HG02678 (cell line): Measurements from ENCODE around the gene POLR2E.

Experiments
- ATAC-seq: cut with Tn5 transposase; IDR thresholded peaks from one replicate; pipeline ENCODE4 v1.9.1; 2021; ENCODE audit warnings: mild to moderate bottlenecking, moderate library complexity; ENCODE audit not compliant: unreplicated experiment

The POLR2E gene

DNA sequence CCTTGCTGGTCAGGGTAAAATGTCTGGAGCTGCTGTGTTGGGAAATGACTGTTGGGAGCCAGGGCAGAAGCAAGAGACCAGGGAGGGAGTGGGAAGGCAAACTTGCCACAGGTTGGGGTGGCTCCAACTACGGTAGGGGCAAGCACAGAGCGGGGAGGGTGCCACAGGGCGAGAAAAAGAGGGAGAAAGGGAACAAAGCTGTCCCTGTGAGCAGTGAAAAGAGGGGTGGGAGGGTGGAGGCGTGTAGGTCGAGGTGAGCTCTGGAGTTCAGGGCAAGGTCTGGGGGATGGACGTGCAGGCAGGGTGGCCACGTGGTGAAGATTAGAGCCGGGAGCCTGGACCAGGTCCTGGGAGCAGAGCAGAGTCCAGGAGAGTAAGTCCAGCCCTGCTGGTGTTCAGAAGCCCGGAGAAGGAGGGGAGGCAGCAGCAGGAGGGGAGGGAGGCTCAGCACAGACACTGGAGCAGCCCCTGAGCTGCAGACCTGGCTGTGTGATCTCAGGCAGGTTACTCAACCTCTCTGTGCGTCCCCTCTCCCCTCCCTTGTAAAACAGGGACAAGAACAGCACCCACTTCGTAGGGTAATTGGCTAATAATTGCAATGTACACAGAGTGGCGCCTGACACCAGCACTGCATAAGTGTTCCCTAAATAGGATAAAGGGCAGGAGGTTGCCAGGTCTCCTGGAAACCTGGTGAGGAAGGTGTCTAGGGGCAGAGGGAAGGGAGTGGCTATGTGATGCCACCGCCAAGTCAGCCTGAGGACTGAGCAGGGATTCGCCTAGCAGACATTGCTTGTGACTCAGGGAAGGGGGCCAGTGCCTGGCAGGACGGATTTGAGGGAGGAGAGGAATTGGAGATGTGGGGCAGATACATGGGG is 3.2 kb upstream of the POLR2E start:
- no peak for ATAC-seq

DNA sequence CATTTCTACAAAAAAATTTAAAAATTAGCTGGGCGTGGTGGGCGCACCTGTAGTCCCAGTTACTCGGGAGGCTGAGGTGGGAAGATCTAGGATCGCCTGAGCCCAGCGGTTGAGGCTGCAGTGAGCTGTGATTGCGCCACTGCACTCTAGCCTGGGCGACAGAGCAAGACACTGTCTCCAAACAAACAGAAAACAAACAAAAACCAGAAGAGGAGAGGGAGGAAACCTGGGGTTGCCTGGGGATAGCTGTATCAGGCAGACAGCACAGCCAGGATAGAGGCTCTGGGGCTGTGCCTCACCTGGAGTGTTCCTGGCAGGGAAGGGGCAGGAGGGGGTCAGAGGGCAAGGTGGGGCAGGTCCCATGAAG is 2.6 kb upstream of the POLR2E start:
- no peak for ATAC-seq

DNA sequence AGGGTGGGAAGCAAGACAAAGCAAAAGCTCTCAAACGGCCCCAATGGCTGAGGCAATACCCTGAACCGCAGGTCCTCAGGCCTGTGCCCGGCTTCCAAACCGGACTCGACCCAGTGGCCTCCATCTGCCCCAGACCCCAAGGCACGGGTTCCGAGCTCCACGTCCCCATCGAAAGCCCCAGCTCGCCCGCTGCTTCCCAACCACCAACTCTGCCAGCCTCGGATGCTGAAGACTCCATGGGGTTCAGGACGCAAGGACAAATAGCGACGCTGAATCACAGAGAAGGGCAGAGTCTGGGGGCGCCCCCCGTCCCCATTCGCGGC is 559 bp downstream of the POLR2E start:
- no peak for ATAC-seq

DNA sequence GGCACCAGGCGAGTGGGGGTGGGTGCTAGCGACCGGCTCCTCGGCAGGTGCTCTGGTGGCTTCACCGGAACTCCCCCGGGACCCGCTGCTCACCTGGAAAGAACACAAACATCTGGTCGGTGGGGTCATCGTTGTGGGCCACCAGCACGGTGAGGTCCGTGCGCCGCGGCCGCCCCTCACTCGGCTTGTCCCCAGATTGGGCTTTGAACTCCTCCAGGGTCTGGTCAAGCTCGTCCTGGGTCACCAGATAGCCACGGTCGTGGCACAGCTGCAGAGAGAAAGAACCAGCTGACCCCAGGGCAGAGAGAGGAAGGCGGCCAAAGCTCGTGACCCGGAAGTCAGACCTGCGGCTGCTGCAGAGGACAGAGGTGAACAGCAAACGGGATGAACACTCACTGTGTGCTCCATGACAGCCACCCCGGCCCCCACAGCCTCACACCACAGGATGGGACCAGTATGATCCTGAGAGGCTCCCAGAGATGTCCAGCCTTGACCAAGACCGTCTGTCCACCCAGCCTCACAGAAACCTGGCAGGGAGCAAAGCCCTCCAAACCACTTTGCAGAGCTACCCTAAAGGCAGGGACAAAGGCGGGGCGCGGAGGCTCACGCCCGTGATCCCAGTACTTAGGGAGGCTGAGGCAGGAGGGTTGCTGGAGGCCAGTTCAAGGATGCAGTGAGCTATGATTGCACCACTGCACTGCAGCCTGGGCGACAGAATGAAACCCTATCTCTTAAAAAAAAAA is 1.2 kb downstream of the POLR2E start:
- ATAC-seq: no peak

DNA sequence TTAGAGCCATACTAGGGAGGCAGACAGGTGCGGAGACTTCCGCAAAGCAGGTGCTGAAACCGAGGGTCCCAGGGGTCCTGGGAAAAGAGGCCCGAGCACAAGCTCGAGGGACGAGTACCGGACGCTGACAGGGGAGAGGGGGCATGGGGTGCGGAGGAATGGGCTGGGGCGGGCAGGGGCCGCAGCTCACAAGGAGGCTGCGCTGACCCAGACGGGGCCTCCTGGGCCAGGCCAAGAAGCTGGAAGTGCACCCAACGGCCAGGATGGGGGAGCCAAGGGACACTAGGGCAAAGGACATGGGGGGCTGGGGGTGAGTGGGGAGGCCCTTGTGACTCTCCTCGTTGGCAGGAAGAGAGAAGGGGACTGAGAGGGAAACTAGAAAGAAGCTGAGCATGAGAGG is 1.8 kb downstream of the POLR2E start:
- no peak for ATAC-seq

DNA sequence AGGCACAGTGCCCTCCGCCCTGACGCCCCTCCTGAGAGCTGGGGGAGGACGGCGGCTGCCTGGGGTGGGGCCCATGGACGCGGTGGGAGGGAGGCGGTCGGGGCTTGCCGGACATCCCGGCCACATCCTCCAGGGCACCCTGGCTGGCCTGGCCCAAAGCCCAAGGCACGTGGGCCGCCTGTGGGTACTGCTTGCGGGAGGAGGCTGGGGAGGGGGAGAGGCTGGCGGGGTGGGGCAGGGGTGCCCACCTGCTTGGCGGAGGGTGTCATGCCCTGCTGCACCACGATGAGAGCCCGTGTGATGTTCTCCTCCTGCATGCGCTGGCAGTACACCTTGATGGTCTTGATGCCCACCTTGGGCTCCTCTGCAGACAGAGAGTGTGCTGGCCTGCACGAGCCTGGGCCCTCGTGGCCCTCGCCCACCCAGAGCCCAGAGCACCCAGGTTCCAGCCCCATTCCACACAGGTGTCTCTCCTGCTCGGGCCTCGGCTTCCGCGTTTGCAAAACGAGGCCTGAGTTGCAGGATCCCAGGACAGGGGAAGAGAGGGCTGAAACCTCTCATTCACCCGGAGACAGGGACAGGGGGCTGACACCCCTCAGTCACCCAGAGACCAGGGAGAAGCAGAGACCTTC is 3.5 kb downstream of the POLR2E start:
- no peak for ATAC-seq

DNA sequence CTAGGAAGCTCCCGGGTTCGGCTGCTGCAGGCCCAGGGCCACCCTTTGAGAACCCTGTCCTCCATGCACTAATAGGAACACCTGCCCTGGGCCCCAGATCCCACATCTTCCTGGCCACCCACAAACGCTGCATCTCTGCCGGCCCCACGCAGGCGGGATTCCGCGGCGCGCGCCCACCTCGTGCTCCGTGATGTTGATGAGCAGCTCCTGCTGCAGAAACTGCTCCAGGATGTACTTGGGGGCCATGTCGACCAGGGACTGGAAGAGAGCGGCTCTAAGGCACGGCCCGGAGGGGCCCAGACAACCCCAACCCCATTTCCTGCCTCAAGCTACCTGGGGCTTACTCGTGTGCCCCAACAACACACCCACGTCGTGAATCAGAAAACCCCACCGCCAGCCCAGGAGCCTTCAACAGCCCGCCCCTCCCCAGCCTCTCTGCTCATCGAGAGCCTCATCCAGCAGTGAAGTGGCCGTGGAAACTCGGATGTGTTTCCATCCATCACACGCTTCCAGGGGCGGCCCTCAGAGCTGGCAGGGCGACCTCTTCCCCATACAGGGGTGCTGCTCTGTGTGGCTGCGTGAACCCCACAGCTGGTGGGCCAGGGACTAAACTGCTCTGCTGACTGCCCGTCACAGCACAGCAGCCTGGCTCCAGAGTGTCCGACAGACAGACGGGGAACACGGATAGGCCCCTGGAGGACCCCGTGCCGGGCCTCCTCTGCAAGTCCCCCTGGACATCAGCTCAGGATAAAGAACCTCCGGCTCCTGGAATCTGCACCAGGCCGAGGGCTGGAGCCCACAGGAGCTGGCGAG is 4.2 kb downstream of the POLR2E start:
- ATAC-seq: no peak

DNA sequence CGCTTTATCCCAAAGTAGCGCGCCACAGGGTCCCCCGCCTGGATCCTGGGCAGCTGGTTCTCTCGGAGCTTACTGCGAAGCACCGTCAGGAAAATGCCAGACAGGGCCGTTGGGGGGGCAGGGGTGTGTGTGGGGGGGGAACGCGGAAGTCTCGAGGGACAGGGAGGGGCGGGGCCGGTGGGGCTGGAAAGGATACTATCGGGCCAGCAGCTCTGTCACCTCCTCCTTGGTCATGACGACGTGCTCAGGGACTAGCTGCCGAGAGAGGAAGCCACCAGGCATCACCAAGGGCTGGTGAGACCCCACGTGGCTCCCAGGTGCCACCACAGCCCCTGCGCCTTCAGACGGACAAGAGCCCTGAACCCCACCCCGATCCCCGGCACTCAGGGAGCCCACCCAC is 5.3 kb downstream of the POLR2E start:
- ATAC-seq: no peak

DNA sequence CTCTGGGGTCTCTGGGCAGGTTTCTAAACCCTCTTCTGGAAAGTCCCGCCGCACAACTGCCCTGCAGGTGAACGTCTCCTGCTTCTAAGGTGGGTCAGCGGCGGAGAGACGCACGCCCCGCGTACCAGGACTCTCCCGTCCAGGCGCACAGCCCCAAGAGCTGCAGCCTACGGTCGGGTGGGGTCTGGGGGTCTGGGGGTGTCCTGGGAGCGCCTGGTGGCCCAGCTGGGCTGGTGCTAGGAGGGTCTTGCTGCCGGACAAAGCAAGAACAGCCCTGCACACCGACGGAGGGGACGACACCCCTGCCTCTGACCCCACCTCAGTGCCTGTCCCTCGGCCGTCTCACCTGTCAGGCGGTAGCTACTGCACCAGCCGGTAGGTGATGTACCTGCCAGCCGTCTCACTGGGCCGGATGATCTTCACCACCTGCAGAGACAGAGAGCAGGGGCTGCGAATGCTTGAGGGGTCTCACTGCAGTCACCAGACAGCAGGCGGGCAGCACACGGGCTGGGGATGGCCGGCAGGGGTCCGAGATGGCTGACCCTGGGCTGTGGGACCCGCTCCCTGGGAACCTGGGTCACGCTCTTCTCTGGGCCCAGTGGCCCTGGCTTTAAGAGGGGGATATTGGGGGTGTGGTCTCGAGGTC is 5.9 kb downstream of the POLR2E start:
- no peak for ATAC-seq

DNA sequence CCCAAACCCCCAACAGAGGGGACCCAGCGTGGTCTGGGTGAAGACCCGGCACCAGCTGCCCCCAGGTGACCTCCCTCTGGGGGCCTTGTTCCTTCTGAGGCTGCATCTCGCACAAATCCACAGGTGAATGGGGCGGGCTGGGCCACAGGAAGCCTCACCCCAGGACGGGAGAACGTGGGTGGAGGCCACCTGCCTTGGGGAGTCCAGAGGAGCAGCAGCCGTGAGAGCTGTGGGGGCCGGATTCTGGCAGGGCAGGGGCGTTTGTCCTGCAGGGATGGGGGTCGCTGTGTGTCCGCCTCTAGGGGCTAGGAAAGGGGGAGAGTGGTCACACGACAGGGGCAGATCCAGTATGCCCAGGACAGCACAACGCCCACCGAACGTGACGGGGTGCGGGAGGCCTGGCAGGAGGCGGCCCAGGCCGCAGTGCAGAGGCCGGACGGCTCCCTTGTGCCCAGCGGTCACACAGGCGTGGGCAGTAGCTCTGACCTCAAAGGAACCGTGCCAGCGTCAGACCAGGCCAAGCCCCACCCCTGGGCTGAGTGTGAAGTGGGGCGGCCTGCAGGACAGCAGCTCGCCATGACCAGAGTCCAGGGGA is 6.7 kb downstream of the POLR2E start:
- no peak for ATAC-seq

DNA sequence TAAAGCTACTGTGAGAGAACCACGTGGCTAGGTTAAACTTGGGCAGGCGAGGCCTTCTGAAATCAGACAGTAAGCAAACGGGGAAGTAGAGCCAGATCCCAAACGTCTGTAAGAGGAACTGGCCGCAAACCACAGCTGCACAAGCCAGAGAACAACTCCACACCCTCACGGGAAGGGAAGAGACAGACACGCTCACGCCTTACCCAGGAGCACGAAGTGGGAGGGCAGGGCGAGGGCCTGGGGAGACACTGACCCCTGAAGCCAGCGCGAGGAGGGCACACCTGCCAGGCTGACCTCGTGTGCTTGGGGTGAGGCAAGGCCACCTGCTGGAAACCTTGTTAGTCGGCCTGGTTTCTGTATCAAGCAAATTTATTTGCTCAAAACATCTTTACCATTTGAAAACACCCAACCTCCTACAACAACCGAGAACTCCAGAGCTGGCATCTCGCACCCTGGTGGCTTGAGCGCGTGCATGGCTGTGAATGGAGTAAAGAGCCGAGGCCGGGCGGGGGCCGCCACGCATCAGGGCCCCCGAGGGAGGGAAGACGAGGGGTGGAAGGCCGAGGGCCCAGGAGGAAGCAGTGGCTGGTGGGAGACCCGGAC is 7.3 kb downstream of the POLR2E start:
- ATAC-seq: no peak

DNA sequence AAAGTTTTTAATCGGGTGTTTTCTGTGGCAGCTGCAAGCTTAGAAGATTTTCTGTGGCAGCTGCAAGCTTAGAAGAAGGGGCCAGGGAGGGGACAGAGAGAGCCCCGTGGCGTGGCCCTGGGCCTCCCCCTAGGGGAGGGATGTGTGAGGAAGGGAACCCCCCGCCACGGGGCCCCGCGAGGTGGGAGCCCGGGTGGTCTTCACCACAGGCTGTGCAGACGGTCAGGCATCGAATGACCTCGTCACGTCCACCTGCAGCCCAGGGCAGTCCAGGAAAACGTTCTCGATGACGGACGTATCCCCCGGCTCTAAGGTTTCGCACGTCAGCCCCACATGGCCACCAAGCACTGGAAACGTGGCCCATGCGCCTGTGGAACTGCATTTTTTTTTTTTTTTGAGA is 8.6 kb downstream of the POLR2E start:
- ATAC-seq: no peak

DNA sequence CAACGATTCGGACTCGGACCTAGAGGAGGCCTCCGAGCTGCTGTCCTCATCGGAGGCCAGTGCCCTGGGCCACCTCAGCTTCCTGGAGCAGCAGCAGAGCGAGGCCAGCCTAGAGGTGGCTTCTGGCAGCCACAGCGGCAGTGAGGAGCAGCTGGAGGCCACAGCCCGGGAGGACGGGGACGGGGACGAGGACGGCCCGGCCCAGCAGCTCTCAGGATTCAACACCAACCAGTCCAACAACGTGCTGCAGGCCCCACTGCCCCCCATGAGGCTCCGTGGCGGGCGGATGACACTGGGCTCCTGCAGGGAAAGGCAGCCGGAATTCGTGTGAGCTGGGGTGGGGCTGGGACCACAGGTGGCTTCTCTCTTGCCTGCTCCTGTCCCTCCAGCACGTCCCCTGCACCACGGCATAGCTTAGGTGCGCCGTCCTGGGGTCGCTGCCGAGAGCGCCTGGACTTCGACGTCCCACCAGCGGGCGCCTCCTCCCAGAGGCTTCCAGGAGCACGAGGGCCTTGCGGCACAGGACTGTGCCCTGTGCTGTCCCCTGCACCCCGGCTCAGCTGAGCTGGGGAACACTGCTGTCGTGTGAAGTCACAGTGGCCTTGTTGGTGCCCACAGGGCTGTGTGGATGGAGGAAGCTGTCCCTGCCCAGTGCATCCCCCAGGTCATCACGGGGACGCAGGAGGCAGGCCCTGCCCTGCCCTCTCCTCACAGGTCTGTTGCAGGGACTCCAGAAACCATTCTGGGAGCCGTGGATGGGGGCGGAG is 9.3 kb downstream of the POLR2E start:
- no peak for ATAC-seq

DNA sequence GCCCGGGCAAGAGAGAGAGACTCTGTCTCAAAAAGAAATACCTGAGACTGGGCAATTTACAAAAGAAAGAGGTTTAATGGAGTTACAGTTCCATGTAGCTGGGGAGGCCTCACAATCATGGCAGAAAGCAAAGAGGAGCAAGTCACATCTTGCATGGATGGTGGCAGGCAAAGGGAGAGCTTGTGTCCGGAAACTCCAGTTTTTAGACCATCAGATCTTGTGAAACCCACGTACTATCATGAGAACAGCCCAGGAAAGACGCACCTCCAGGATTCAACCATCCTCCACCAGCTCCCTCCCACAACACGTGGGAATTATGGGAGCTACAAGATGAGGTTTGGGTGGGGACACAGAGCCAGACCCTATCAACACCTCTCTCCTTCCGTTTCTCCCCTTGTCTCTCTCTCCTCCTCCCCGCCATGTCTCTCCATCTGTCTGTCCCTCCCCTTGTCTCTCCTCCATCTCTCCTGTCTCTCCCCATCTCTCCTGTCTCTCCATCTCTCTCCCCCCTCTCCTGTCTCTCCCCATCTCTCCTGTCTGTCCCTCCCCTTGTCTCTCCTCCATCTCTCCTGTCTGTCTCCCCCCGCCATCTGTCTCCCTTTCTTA is 10.0 kb downstream of the POLR2E start:
- ATAC-seq: no peak

DNA sequence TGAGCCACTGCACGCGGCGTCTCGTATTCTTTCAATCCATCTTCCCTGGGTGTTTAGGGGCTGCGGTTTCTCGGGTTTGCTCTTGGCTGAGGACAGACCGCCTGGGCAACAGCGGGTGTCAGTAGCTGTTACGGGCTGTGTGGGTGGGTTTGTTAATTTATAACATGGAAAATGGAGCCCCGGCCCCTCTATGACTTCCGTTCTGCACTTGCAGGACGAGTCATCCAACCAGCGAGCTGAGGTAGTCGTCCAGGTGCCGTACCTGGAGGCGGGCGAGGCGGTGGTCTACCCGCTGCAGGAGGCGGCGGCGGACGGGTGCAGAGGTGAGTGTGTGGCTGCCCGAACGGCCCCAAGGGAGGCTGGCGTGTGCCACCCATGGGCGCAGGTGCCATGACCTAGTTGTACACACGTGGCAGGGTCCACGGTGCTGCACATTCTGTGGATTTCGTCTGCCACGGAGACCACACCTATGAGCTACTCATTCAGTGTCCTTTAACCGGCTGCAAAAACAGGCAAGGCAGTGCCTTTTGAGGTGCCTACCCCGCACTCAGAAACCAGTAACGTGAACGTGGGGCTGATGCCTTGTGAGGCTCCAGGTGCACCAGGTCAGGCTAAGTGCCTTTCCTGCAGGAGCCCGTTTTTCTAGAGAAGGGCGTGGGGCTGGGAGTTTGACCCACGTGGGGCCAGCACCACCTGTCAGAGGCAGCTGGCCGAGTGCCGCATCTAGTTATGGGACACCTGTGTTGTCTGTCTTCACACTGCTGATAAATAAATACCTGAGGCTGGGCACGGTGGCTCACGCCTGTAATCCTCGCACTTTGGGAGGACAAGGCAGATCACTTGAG is 10.9 kb downstream of the POLR2E start:
- ATAC-seq: no peak

DNA sequence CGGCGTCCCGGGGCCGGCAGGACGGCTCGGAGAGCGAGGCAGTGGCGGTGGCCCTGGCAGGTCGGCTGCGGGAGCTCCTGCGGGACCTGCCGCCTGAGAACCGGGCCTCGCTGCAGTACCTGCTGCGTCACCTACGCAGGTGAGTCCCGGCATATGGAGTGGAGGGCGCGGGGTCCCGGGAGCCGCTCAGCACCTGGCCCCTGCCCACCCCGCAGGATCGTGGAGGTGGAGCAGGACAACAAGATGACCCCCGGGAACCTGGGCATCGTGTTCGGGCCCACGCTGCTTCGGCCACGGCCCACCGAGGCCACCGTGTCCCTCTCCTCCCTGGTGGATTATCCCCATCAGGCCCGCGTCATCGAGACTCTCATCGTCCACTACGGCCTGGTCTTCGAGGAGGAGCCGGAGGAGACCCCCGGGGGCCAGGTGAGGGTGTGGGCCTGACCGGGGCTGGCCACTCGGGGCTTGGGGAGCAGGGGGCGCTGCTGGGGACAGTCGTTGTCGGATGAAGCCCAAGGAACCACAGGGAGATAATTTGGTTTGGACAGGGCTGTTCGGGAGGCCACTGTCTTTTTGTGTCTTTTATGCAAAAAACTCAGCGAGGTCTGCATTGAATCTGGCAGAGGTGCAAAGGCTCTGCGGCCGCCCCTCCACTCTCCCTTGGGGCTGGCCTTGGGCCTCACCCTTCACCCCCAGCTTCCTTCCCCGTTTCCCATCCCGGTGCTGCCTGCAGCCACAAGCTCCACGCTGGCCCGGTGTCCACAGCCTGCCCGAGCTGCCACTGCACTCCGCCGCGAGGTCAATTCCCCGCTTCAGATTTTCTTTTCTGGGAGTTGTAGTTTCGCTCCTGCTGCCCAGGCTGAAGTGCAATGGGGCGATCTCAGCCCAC is 12.0 kb downstream of the POLR2E start:
- no peak for ATAC-seq
